ENCODE data around the gene GBP2. TPM values are rescaled to one million over a fixed set of nuclear protein-coding genes. Genes with fewer than 3 reads are reported as not detected.

Gene GBP2
- total RNA-seq, 1 donor from 2014 or later, result 40.8 TPM

GRCh38 chr1:89170170-89171066 lies 44.5 kb upstream of the GBP2 start:
- DNase-seq, result no peak
- no peaks in the 10 kb centered on the region for H3K36me3 ChIP-seq
- TF ChIP-seq CTCF (IDR thresholded peaks at IDR 0.05), result no peak
- no peaks in the 10 kb centered on the region for H3K27me3 ChIP-seq
- ATAC-seq, result no peak
- no peaks in the 10 kb centered on the region for H3K9me3 ChIP-seq
- intact Hi-C loops (cut with DNase I), result no loop called here
- H3K4me1 ChIP-seq, result no peaks in the 10 kb centered on the region
- H3K4me3 ChIP-seq, result no peak overlapping the region
- no peak overlapping the region for H3K27ac ChIP-seq

GRCh38 chr1:89169166-89169565 lies 43.3 kb upstream of the GBP2 start:
- ATAC-seq, result no peak
- Histone ChIP-seq H3K36me3 (no peaks in the 10 kb centered on the region), H3K27me3 (no peaks in the 10 kb centered on the region), H3K4me3 (no peak overlapping the region), H3K9me3 (no peaks in the 10 kb centered on the region), H3K27ac (no peak overlapping the region), H3K4me1 (no peaks in the 10 kb centered on the region)
- DNase-seq, result no peak
- intact Hi-C loops (cut with DNase I), result no loop called here
- TF ChIP-seq CTCF (IDR thresholded peaks at IDR 0.05), result no peak

GRCh38 chr1:89167590-89168230 lies 41.8 kb upstream of the GBP2 start:
- no peaks in the 10 kb centered on the region for H3K27me3 ChIP-seq
- intact Hi-C loops (cut with DNase I), result no loop called here
- no peaks in the 10 kb centered on the region for H3K4me1 ChIP-seq
- no peak for TF ChIP-seq CTCF (IDR thresholded peaks at IDR 0.05)
- no peak overlapping the region for H3K4me3 ChIP-seq
- H3K27ac ChIP-seq, result no peak overlapping the region
- no peaks in the 10 kb centered on the region for H3K9me3 ChIP-seq
- DNase-seq, result no peak
- ATAC-seq, result no peak
- H3K36me3 ChIP-seq, result no peaks in the 10 kb centered on the region

GRCh38 chr1:89166705-89167104 lies 40.8 kb upstream of the GBP2 start:
- TF ChIP-seq CTCF (IDR thresholded peaks at IDR 0.05), result no peak
- no peaks in the 10 kb centered on the region for H3K36me3 ChIP-seq
- no peak overlapping the region for H3K27ac ChIP-seq
- ATAC-seq (no peak), DNase-seq (no peak)
- intact Hi-C loops (cut with DNase I), result no loop called here
- no peaks in the 10 kb centered on the region for H3K9me3 ChIP-seq
- H3K4me1 ChIP-seq, result no peaks in the 10 kb centered on the region
- H3K4me3 ChIP-seq, result no peak overlapping the region
- no peaks in the 10 kb centered on the region for H3K27me3 ChIP-seq

- H3K36me3 ChIP-seq, result no peaks in the 10 kb centered on the region
- intact Hi-C loops (cut with DNase I), result no loop called here
- H3K27me3 ChIP-seq, result no peaks in the 10 kb centered on the region
- DNase-seq, result no peak
- no peak for ATAC-seq
- H3K4me3 ChIP-seq, result no peak overlapping the region
- no peak for TF ChIP-seq CTCF (IDR thresholded peaks at IDR 0.05)
- H3K9me3 ChIP-seq, result no peaks in the 10 kb centered on the region
- H3K27ac ChIP-seq, result no peak overlapping the region
- no peaks in the 10 kb centered on the region for H3K4me1 ChIP-seq
These were observed 39.9 kb upstream of the GBP2 start for GRCh38 chr1:89165811-89166210.
